H7 (cell line): ENCODE measurements around the gene ITSN1. TPM values are rescaled to one million over a fixed set of nuclear protein-coding genes. Genes with fewer than 3 reads are reported as not detected.
"Not testable (repeated sequence)": the region's sequence is repeated elsewhere in the genome, so short reads cannot be mapped to it uniquely, and the experiment has no call there.

Experiments used
- DNase-seq: peaks from one replicate; pipeline ENCODE4 v3.0.0; 2012
- H3K27me3 ChIP-seq: 2 replicates; pipeline ENCODE4 v1.6.0; 2011; ENCODE audit warnings: mild to moderate bottlenecking, low read length; ENCODE audit not compliant: control insufficient read depth, insufficient read depth
- H3K36me3 ChIP-seq: replicated peaks from 2 replicates; pipeline ENCODE4 v1.5.1; 2011; ENCODE audit warnings: low read length; ENCODE audit not compliant: control insufficient read depth, insufficient read depth
- H3K4me3 ChIP-seq: 2 replicates; pipeline ENCODE4 v1.5.1; 2011; ENCODE audit warnings: low read depth, mild to moderate bottlenecking, control low read depth, low read length, moderate library complexity; ENCODE audit not compliant: insufficient read depth
- total RNA-seq: library from RNA; depleted of rRNA; stranded (reverse); fragments of >200 nt; shearing (Covaris generic); gene quantifications from 2 replicates; pipeline ENCODE4 v1.2.3, GENCODE V29; 2014

Gene ITSN1
- total RNA-seq, 1 experiment from 2014 or later, result 44.3 TPM

- H3K36me3 ChIP-seq, result peaks cover 15% of the 10 kb centered on the region
- no peaks in the 10 kb centered on the region for H3K27me3 ChIP-seq
- H3K4me3 ChIP-seq, result no peak overlapping the region
- no peak for DNase-seq
Measured at GRCh38 chr21:33771976-33772375, 129.7 kb downstream of the ITSN1 start.

GRCh38 chr21:33774551-33774950, 132.2 kb downstream of the ITSN1 start:
- peaks cover 12% of the 10 kb centered on the region for H3K36me3 ChIP-seq
- H3K4me3 ChIP-seq, result no peak overlapping the region
- DNase-seq, result no peak
- H3K27me3 ChIP-seq, result no peaks in the 10 kb centered on the region

GRCh38 chr21:33775100-33775828, 133.0 kb downstream of the ITSN1 start:
- Histone ChIP-seq H3K27me3 (no peaks in the 10 kb centered on the region), H3K4me3 (no peak overlapping the region), H3K36me3 (peaks cover 11% of the 10 kb centered on the region)
- DNase-seq, result no peak

- Histone ChIP-seq H3K4me3 (no peak overlapping the region), H3K27me3 (no peaks in the 10 kb centered on the region), H3K36me3 (peaks cover 4% of the 10 kb centered on the region)
- DNase-seq, result no peak
Measured at GRCh38 chr21:33780631-33781030, 138.3 kb downstream of the ITSN1 start.

- H3K27me3 ChIP-seq, result no peaks in the 10 kb centered on the region
Measured at GRCh38 chr21:33781121-33781520, 138.8 kb downstream of the ITSN1 start.

GRCh38 chr21:33783187-33783979, 141.1 kb downstream of the ITSN1 start:
- no peak overlapping the region for H3K4me3 ChIP-seq
- no peaks in the 10 kb centered on the region for H3K27me3 ChIP-seq
- H3K36me3 ChIP-seq, result peaks cover 4% of the 10 kb centered on the region
- DNase-seq, result no peak

More at GRCh38 chr21:33781121-33781520, 138.8 kb downstream of the ITSN1 start:
- no peak for DNase-seq
- Histone ChIP-seq H3K4me3 (no peak overlapping the region), H3K36me3 (peaks cover 4% of the 10 kb centered on the region)

GRCh38 chr21:33787431-33787830, 145.1 kb downstream of the ITSN1 start:
- no peaks in the 10 kb centered on the region for H3K36me3 ChIP-seq
- no peak overlapping the region for H3K4me3 ChIP-seq
- H3K27me3 ChIP-seq, result no peaks in the 10 kb centered on the region
- no peak for DNase-seq

- H3K27me3 ChIP-seq, result not testable (repeated sequence)
Measured at GRCh38 chr21:33788438-33788837, 146.1 kb downstream of the ITSN1 start.

GRCh38 chr21:33789697-33790096, 147.4 kb downstream of the ITSN1 start:
- H3K27me3 ChIP-seq, result no peaks in the 10 kb centered on the region
- DNase-seq, result no peak
- H3K36me3 ChIP-seq, result no peaks in the 10 kb centered on the region
- no peak overlapping the region for H3K4me3 ChIP-seq

More at GRCh38 chr21:33788438-33788837, 146.1 kb downstream of the ITSN1 start:
- not testable (repeated sequence) for H3K4me3 ChIP-seq, H3K36me3 ChIP-seq, DNase-seq

GRCh38 chr21:33791073-33791472, 148.8 kb downstream of the ITSN1 start:
- DNase-seq, result no peak
- Histone ChIP-seq H3K27me3 (no peaks in the 10 kb centered on the region), H3K4me3 (no peak overlapping the region), H3K36me3 (no peaks in the 10 kb centered on the region)

GRCh38 chr21:33794596-33794995, 152.3 kb downstream of the ITSN1 start:
- Histone ChIP-seq H3K4me3 (no peak overlapping the region), H3K27me3 (no peaks in the 10 kb centered on the region), H3K36me3 (peaks cover 5% of the 10 kb centered on the region)
- peak; percentile 52 for DNase-seq

- H3K4me3 ChIP-seq, result no peak overlapping the region
- DNase-seq, result no peak
- H3K36me3 ChIP-seq, result peaks cover 5% of the 10 kb centered on the region
- no peaks in the 10 kb centered on the region for H3K27me3 ChIP-seq
Measured at GRCh38 chr21:33797565-33797964, 155.3 kb downstream of the ITSN1 start.

GRCh38 chr21:33799378-33800090, 157.2 kb downstream of the ITSN1 start:
- no peak for DNase-seq
- no peaks in the 10 kb centered on the region for H3K27me3 ChIP-seq
- H3K4me3 ChIP-seq, result no peak overlapping the region
- H3K36me3 ChIP-seq, result peaks cover 5% of the 10 kb centered on the region

GRCh38 chr21:33800753-33801423, 158.6 kb downstream of the ITSN1 start:
- peaks cover 5% of the 10 kb centered on the region for H3K36me3 ChIP-seq
- H3K27me3 ChIP-seq, result no peaks in the 10 kb centered on the region
- no peak overlapping the region for H3K4me3 ChIP-seq
- DNase-seq, result no peak
